Kasumi-1 (cell line): ENCODE measurements around the gene ADGRG4.
A peak's percentile ranks its signal among the peaks of the same experiment; 100 is the strongest.

Source experiments
- DNase-seq, 2 experiments: peaks; one replicate each; lab custom pipeline; 2025; lab: John Stamatoyannopoulos, UW

ADGRG4 gene

DNA sequence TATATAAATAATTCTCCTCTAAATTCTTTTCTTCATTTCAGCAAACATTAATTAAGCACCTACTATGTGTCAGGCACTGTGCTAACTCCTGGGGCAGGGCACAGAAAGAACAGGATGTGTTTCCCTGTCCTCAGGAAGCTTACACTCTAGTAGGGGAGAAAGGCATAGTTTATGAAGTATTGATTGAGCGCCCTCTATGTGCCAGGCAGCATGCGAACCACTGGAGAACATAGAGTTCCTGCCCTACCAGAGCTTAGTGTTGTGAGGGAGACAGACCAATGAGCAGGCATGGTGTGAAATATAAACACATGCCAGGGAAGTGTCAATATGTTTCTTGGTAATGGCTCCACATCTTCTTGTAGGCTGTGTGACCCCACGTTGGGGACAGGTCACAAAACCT, 3.7 kb downstream of the ADGRG4 start:
- DNase-seq: peak in 1 of 2 experiments; percentile 2

DNA sequence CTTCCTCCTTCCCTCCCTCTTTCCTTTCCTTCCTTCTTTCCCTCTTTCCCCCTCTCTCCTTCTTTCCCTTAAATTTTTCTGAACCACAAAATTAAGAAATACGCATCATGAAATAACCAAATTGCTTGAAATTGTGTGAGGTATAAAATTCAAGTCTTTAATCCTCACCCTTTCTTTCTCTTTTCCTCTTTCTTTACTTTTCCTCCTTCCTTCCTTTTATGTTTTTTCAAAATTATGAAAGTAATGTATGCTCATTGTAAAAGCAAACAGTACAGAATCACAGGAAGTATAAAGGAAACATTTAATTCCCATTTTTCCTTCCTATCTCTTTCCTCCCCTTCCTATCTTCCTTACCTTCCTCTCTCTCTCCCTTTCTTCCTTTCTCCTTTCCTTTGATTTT, 5.4 kb downstream of the ADGRG4 start:
- no peak for DNase-seq

DNA sequence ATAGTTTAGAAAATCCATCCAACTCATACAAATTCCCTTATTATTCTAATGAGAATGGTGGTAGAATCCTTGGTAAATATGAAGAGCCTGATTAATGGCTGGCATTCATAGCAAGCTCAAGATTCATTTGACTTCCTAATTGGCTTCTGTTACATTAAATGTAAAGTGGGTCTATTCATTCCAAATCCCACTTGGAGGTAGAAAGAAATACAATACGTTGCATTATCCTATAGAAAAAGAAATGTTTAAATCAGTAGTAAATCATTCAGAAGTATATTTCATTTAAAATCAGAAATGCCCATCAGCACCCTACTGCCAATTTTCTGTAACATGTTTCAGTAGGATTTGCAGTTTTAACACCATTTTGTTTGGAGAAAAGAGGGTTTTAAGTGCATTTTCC, 6.7 kb downstream of the ADGRG4 start:
- no peak for DNase-seq

DNA sequence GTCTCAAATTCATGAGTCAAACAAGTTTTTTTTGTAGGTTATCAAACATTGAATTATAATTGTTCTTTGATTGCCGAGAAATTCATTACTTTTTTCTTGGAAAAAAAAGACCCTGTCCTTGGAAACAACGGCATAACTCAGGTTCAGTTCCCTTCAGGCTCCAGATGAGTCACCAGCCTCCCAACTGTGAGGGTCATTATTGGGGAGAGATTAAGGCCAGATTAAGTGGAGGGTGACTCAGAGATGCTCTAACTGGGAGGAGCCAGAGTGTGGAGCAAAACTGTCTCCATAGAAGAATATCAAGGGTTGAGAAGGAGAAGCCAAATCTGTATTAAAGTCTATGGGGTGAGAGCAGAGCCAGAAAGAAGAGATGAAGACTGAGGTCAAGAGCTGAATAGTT, 9.6 kb downstream of the ADGRG4 start:
- no peak for DNase-seq

DNA sequence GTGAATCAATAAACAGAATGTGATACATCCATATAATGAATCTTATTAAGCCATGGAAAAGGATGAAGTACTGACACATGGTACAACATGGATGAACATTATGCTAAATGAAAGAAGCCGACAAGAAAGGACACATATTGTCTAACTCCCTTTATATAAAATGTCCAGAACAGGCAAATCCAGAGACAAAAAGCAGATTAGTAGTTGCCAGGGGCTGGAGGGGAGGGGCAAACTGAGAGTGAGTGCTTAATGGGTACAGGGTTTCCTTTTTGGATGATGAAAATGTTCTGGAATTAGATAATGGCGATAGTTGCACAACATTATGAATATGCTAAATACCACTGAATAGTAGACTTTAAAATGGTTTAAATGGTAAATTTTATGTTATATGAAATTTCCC, 17.4 kb downstream of the ADGRG4 start:
- no peak for DNase-seq

DNA sequence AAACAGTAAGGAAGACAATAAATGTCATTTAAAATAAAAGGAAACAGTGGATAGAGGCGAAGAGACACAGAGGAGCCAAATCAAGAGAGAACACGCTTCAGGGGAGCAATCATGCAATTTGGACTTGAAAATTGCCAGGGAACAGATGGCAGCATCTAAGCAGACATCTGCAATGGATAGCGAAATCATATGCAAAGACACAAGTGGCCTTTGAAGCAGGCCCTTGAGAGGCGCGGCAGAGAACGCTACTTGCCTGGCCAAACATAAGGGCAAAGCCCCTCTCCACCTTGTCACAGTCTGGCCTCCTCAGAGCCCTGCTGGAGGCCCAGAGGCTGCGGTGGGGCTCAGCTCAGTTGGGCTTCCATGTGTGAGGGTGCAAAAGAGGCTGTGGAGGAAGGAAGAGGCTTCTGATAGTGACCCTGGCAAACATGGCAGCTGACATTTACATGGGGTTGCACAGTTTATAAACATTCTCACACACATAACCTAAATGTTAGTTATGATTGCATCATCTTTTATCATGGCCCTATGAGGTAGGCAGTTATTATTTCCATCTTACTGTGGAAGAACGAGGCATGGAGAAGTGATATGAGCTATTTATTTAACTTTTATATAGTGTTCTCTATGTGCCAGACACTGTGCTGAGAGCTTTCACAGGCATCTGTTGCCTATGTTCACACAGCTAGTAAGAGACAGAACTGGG, 18.3 kb downstream of the ADGRG4 start:
- DNase-seq: no peak

DNA sequence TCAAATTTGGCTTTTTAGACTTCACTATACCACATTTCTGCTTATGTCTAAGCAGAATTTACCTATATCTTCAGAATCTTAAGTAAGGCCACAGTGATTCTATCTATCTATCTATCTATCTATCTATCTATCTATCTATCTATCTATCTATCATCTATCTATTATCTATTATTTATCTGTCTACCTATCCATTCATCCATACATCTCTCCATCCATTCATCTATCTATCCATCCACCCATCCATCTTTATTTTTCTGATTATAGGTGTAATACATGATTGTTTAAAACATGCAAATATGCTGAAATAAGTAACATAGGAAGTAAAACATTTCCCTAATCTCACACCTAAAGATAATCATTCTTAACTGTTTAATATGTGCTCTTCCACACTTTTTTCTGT, 18.8 kb downstream of the ADGRG4 start:
- no peak for DNase-seq

DNA sequence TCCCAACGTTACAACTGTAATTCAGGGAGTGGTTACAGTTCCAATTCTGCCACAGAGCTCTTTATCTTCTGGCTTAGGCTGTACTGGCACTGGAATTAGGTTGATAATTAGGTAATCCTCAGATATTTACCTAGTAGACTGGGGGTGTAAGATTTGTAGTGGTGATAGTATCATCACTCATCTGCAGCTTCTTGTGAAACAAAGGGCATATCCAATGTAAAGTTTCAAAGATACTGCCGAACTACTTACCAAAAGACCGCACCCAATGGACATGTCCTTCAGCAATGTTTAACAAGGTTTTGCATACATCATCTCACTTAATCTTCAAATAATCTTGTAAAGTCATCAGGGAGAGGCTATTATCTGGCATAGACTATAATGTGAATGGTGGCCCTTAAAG, 20.8 kb downstream of the ADGRG4 start:
- no peak for DNase-seq

DNA sequence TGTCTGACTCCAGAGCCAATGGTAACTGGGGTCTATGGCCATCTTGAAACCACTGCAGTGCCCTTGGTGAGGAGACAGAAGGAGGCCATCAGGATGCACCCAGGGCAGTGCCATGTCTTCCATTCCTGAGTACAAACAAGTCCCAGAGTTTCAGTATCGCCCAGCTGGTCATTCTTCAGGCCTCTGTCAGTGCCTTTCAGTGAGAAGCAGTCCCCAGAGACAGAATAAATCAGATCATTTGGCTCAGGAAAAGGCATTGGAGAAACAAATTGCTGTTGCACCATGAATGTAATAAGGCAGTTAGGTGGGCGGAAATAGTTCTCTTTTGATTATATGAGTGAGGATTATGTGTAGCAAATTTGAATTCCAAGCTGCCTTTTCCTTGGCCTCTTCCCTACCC, 21.3 kb downstream of the ADGRG4 start:
- DNase-seq: no peak

DNA sequence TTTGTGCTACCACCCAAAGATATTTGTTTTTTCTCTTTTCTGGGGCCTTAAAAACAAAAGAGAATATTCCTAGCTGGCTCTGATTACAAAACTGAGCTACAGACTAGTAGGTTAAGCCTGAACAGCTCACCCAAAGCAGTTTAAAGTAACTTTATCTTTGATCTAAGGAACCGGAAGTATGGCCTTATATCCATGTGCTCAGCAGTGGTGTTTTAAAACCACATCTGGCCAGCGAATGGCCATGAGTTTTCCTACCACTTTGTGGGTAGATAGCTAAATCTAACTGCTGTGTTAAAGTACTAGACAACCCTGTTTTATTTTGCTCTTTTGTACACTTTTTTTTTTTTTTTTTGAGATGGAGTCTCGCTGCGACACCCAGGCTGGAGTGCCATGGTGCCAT, 24.6 kb downstream of the ADGRG4 start:
- DNase-seq: no peak

DNA sequence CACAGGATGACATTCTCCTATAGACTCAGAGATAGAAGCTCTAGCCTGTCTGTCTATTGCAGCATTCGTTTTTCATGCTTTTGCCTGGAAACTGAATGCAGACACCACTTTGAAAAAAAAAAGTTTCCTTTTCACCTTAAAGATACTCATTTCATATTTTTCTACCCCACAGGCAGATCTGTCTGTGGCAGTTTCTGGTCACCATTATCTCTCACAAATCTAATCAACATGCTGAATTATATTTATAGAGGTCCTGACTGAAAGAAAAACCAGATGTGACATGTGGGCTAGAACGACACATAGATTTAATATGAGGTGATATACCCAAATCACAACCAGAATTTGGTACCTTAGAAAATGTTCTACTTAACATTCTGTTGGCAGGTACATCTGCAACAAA, 28.2 kb downstream of the ADGRG4 start:
- DNase-seq: no peak

DNA sequence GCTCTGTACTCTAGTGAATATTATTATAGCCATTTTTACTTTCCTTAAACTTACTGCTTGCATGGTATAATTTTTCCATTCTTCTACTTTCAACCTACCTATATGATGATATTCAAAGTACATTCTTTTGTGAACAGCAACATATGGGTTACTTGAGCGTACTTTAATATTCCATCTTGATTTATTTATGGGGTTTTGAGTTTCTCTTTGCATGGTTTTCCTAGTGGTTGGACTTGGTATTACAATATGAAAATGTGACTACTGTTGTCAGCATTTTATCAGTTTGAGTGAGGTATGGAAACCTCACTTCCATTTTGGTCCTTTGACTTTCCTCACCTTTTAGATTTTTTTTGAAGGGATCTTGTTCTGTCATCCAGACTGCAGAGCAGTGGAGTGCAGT, 35.9 kb downstream of the ADGRG4 start:
- DNase-seq: no peak

DNA sequence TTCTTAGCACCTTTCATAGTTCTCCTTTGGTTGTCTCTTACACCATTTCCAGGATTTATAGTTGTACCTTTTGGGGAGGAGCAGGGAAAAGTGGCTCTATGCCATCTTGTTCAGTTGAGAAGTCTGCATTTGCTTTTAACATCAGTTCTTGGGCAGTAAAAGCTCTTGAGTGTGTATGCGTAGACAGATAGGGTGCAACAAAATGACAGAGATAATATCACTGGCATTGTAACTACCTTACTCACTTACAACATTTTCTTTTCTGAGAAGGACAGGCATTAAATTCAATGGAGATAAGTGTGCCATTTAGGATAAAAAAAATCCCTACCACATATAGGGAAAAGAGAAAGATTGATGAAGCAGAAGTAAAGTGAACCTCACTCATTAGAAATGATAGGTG, 38.9 kb downstream of the ADGRG4 start:
- no peak for DNase-seq

DNA sequence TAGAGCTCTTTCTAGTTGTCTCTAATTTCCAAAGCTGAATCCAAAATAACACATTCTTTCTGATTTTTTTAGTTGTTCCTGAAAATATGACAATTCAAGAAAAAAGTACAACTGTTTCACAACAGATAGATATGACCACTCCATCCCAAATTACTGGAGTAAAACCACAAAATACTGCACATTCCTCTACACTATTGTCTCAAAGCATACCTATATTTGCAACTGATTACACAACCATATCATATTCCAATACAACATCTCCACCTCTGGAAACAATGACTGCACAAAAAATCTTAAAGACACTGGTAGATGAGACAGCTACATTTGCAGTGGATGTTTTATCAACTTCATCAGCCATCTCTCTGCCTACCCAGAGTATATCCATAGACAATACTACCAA, 43.6 kb downstream of the ADGRG4 start:
- no peak for DNase-seq

DNA sequence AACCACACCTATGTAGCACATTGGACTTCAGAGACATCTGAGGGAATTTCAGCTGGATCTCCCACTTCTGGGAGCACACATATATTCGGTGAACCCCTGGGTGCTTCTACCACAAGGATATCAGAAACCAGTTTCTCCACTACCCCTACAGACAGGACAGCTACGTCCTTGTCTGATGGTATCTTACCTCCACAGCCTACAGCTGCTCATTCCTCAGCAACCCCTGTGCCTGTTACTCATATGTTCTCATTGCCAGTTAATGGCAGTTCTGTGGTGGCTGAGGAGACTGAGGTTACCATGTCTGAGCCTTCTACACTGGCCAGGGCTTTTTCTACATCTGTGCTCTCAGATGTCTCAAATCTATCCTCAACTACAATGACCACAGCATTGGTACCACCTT, 45.7 kb downstream of the ADGRG4 start:
- DNase-seq: no peak

DNA sequence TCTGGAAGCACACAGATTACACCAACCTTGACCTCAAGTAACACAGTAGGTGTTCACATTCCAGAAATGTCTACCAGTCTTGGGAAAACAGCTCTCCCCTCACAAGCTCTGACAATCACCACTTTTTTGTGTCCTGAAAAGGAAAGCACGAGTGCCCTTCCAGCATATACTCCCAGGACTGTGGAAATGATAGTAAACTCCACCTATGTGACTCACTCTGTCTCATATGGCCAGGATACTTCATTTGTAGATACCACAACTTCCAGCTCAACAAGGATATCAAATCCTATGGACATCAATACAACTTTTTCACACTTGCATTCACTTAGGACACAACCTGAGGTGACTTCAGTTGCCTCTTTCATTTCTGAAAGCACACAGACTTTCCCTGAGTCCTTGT, 46.9 kb downstream of the ADGRG4 start:
- no peak for DNase-seq

DNA sequence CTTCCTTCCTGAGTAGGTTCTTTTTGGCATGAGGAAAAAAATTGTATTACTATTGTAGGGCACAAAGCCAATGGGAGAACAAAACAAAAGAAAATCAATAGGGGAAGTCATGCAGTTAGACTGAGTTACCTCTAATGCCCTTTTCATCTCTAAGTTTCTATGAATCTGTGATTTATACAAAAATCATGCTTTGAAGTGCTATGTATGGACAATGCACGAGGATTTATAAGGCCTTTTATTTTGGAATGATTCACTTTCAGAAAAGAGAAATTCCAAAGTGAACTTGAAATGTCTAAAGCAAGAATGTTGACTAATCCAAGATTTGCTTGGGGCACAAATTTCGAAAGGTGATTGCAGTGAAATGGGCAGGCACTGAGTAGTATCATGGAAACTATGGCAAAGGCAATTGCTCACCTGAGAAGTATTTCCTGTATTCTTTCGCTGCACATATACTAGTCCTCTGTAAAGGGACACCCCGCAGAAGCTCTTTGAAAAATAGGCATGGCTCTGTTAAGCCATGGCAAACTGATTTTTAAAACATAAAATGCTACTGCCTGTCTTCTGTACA, 52.8 kb downstream of the ADGRG4 start:
- DNase-seq: no peak

DNA sequence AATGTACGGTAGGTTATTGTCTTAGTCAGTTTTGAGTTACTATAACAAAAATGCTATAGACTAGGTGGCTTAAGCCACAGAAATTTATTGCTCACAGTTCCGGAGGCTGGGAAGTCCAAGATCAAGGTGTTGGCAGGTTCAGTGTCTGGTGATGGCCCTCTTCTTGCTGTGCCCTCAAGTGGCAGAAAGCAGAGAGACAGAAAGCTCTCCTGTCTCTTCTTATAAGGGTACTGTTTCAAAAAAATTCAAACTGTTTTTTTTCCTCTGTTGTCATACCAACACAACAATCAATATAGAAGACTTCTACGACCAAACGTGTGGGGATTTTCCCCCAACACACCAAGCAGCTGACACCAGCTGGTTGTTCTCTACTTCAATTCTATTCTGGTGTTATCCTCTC, 53.4 kb downstream of the ADGRG4 start:
- DNase-seq: no peak

DNA sequence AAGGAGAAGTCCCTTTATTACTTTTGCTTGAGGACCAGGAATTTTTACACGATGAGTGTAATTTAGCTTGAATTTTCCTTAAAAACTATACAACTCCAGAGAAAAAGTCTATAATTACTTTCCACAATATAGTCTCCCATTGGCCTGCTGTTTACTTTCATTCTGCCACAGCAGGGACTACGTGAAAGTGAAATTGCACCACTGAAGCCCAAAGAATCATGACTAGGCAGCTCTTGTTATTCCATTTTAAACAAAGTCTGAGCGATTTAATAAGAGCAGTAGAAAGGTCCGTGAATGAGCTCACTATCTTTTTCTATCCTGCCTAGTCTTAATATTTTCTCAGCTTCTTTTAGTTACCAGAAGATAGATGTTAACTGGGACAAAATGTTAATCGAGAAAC, 68.6 kb downstream of the ADGRG4 start:
- DNase-seq: no peak

DNA sequence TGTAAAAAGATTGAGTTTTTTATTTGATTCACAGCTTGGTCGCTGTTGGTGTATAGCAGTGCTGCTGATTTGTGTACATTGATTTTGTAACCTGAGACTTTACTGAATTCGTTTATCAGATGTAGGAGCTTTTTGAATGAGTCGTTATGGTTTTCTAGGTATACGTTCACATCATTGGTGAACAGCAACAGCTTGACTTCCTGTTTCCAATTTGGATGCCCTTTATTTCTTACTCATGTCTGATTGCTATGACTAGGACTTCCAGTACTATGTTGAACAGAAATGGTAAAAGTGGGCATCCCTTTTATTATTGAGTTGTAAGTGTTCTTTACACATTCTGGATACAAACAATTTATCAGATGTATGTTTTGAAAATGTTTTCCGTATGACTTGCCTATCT, 76.0 kb downstream of the ADGRG4 start:
- DNase-seq: no peak

DNA sequence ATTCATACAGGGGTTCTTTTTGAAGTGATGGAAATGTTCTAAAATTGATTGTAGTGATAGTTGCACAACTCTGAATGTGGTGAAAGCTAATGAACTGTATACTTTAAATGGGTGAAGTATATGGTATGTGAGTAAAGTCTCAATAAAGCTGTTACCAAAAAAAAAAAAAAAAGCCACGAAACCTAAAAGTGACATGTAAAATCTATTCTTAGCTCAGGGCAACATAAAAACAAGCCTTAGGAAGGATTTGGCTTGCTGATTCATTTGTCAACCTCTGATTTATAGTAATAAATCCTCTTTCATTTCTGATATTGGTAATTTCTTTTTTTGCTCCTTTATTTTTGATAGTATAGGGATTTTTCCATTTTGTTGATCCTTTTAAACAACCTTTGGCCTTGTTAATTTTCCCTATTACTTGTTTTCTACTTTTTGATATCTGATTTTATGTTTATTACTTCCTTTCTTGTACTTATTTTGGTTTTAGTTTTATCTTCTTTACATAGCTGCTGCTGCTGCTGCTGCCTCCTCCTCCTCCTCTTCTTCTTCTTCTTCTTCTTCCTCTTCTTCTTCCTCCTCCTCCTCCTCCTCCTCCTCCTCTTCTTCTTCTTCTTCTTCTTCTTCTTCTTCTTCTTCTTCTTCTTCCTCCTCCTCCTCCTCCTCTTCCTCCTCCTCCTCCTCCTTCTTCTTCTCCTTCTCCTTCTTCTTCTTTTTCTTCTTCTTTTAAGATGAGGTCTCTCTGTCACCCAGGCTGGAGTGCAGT, 79.4 kb downstream of the ADGRG4 start:
- DNase-seq: no peak

DNA sequence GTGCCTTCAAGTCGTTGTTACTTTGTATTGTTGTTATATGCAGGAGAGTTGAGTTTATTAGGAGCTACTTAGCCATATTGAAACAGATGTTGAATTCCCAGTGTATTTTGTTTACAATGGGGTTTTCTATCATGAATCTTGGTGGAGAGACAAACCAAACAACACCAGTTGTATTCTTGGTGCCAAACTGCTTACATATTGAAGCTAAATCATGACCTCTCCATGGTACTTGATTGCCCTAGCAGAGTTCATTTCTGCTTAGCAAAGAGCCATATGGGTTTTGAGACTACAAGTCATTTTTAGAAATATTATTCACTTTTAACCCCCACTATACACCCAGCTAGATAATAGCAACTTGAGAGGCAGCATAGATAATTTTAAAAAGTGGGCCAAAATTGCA, 85.4 kb downstream of the ADGRG4 start:
- no peak for DNase-seq

DNA sequence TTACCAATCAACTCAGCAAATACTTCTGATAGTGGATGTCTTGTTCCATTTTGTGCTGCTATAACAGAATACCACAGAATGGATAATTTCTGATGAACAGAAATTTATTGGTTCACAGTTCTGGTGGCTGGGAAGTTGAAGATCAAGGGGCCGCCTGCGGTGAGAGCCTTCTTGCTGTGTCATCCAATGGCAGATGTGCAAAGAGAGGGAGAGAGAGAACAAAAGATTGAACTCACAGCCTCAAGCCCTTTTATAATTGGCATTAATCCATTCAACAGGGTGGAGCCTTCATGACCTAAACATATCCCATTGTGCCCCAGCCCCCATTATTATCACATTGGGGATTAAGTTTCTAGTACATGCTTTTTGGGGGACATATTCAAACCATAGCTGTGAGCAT, 86.1 kb downstream of the ADGRG4 start:
- no peak for DNase-seq
